Measurements from ENCODE around the gene TSGA10.
"Not testable (repeated sequence)": the region's sequence is repeated elsewhere in the genome, so short reads cannot be mapped to it uniquely, and the experiment has no call there.

Gene TSGA10, protein sequence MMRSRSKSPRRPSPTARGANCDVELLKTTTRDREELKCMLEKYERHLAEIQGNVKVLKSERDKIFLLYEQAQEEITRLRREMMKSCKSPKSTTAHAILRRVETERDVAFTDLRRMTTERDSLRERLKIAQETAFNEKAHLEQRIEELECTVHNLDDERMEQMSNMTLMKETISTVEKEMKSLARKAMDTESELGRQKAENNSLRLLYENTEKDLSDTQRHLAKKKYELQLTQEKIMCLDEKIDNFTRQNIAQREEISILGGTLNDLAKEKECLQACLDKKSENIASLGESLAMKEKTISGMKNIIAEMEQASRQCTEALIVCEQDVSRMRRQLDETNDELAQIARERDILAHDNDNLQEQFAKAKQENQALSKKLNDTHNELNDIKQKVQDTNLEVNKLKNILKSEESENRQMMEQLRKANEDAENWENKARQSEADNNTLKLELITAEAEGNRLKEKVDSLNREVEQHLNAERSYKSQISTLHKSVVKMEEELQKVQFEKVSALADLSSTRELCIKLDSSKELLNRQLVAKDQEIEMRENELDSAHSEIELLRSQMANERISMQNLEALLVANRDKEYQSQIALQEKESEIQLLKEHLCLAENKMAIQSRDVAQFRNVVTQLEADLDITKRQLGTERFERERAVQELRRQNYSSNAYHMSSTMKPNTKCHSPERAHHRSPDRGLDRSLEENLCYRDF

DNA sequence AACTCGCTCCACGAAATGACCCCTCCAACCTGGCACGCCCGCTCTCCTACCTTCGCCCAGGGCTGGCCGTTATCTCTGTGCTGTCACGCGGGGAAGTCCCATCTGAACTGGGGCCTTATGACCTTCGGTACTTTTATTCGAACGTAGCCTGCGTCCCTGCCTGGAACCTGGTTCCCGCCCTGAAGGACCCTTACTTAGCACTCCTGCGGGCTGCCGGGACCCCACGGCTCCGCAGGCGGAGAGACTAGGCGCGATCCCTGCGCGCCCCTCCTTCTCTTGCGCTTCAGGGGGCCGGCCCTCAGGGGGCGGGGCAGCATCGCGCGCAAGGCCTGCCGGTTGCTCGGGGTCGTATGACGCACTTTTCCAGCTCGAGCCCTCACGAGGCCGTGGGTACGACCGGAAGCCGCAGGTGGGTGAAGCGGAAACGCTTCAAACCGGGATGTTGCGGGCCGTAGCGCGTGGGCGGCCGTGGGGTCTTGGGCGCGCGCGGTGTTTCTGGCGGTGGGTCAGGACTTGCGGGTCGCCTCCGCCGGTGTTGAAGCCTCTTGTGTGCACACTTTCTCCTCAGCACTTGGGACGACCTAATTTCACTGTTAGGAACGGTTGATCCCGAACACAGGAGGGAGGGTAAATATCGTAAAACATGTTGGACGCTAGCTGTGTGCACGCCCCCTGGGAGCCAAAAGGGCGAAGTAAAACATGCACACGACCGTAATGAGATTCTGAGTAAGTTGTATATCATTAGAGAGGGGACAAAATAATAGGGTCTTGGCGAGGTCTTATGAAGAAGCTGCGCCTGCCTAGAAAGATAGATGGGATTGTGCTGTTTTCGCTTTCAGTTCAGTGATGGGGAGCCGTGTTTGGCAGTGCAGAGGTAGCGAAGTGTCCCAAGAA is at the start of gene TSGA10, which contains the start of gene LIPT1:
TSS of gene TSGA10 (minus strand) at position 300 of the 894 bp plus-strand sequence. CDS start 45,503 bp downstream, outside the sequence.
TSS of gene LIPT1 (plus strand) at position 325 of the 894 bp plus-strand sequence. CDS start 6,991 bp downstream, outside the sequence.
- DNase-seq (ENCODE audit: low read depth, low spot score): peak; percentile 90

DNA sequence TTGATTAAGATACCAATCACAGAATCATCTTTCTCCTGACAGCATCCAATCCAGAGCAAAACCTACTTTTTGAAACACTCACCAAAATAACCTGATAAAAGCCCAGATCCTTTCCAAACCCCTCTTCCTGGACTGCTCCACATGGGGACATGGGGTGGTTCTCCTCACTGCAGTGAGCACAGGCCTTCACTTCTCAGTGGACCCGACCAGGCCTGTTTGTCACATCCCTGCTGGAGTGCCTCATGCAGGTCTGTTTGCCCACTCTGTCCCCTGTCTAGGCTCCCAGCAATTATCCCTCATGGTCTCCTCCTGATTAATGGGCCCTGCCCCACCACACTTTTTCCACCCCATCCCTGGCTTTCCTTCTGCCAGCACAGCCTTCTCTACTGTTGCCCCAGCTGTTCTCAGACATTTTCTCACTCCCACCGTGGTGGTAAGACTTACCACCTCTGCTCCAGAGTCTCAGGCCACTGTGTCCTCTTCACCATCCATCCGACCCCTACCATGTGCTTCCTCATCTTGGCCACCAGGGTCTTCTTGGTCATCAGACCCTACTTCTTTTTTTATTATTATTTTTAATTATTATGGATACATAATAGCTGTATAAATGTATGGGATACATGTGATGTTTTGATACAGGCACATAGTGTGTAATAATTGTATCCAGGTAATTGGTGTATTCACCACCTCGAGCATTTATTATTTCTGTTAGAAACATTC is 47.4 kb upstream of the TSGA10 start:
- DNase-seq (ENCODE audit: low read depth, low spot score): no peak

DNA sequence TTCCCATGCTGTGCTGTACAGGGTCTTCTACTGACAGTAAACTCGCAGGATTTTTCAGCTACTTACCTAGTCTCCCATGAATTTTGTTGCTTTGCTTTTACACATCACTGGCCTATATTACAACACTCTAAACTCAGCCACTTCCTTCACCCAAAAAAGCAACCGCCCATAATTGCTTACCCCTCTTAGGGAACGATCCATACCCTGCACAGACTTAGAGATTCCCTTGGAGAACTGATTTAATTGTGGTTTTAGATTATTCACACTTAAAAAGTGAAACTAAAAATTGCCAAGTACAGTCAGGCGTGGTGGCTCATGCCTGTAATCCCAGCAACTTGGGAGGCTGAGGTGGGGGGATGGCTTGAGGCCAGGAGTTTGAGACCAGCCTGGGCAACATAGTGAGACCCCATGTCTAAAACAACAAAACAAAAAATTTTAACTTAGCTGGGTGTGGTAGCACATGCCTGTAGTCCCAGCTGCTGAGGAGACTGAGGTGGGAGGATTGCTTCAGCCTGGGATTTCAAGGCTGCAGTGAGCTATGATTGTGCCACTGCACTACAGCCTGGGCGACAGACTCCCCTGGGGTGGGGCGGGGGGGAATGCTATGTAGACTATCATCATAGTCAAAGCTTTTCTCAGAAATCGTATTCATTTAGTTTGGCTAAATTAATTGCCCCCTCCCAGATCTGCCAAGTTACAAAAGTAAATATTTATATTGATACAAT is 45.5 kb upstream of the TSGA10 start:
- DNase-seq (ENCODE audit: low read depth, low spot score): no peak

DNA sequence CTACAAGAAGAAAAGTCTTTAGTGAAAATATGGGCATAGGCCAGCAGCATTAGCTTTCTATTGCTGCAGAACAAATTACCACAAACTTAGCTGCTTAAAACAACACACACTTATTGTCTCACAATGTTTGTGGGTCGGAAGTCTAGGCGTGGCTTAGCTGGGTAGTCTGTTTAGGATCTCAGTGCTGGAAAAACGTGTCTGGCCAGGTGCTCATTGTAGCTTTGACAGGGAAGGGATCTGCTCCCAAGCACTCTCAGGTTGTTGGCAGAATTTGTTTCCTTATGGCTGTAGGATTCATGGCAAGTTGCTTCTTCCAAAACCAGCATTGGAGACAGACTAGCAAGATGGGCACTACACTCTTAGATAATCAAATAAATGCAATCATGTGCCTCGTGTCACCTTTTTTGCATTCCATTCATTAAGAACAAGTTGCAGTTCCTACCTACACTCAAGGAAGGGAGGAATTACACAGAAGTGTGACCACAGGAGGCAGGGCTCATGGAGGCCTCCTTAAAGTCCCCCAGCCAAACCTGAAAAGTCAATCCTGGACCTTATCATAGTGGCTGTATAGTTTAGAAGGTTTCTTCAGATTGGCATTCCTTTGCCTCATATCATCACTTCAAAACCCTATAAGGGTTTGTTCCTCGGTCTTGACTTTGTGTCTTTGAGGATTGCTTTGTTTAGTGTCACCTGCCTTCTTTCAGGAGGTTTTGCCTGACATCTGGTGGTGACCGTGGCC is 43.5 kb upstream of the TSGA10 start:
- DNase-seq (ENCODE audit: low read depth, low spot score): peak; percentile 72

DNA sequence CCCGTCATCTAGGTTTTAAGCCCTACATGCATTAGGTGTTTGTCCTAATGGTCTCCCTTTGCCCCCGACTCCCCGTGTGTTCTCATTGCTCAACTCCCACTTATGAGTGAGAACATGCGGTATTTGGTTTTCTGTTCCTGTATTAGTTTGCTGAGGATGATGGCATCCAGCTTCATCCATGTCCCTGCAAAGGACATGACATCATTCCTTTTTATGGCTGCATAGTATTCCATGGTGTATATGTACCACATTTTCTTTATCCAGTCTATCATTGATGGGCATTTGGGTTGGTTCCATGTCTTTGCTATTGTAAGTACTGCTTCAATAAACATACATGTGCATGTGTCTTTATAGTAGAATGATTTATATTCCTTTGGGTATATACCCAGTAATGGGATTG is 37.6 kb upstream of the TSGA10 start:
- DNase-seq (ENCODE audit: low read depth, low spot score): not testable (repeated sequence)

DNA sequence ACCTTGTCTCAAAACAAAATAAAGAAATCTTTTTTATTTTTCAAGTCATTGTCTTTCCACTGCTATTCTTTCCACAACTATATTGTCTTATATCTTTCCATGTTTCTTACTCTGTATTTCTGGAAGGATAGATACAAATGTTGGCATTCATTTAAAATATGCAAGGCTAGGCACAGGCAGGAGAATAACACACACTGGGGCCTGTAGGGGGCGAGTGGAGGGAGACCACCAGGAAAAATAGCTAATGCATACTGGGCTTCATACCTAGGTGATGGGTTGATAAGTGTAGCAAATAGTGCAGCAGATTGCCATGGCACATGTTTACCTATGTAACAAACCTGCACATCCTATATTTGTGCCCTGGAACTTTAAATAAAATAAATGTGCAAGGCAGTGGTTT is 35.8 kb upstream of the TSGA10 start:
- no peak for DNase-seq (ENCODE audit: low read depth, low spot score)

DNA sequence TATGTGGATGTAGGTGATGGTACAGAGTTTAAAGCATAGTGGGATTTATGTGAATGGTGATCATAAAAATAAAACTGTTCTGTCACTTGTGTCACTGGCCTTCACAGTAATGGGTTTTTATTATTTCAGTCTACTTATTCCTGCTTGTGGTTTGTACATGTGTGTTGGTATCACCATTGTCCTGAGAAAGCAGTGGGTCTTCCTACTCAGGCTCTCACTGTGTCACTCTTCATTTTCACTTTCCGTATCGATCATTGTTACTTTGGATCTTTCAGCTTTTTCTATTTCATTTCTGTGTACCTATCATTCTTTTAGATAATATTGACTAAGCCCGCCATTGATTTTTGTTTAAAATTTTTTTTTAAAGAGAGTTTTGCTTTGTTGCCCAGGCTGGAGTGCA is 33.6 kb upstream of the TSGA10 start:
- no peak for DNase-seq (ENCODE audit: low read depth, low spot score)

DNA sequence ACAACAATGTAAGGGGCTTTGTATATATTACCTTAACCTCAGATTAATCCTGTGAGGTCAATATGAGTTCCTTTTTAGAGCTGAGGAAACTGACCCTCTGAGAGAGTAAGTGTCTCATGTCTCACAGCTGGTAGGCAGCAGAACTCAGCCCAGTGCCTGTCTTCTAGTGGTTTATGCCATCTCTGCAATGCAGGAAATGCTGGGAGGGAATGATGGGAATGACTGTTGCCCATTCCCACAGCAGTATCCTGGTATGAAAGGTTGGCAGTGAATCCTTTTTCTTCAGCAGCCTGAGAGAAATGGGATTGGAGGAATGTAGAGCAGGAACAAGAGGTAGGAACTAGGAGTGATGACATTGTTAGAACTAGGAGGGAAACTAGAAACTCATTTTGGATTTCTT is 32.3 kb upstream of the TSGA10 start:
- no peak for DNase-seq (ENCODE audit: low read depth, low spot score)

DNA sequence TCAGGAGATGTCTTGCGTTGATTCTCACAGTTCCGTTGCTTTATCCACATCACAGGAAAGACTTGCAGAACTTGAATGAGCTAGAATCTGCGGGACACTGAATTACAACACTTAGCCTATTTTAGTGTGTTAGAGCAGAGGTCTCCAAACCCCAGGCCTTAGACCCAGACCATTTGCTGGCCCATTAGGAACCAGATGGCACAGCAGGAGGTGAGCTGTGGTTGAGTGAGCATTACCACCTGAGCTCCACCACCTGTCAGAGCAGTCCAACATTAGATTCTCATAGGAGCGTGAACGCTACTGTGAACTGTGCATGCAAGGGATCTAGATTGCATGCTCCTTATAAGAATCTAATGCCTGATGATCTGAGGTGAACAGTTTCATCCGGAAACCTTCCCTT is 30.1 kb upstream of the TSGA10 start:
- DNase-seq (ENCODE audit: low read depth, low spot score): no peak

DNA sequence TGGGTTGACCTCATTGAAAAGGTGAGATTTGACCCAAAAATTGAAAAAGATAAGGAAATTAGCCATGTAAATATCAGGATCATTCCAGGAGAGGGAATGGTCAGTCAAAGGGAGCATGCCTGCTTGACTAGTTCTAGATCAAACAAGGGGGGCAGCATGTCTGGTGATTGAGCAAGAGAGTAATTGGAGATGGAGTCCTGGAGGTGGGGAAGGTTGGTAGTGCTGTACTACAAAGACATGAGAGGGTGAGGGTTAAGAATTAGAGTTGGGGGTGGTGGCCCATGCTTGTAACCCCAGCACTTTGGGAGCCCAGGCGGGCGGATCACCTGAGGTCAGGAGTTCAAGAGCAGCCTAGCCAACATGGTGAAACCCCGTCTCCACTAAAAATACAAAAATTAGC is 28.3 kb upstream of the TSGA10 start:
- DNase-seq (ENCODE audit: low read depth, low spot score): peak; percentile 43

DNA sequence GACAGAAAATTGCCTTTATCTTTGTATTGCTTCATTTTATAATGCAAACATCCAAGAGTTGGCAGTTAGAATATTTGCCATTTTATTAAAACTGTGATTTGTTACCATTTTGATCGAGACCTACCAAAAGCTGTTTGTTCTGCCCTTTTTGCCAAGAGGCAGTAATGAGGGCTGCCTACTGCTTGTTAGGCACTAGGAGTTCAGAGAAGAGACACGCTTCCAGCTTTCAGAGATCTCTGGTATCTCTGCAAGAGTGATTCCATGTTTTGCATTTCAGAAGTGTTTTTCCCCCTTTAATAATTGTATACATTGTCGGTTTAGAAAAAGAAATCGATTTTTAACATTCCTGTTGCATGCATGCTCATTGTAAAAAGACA is 26.9 kb upstream of the TSGA10 start:
- peak; percentile 33 for DNase-seq (ENCODE audit: low read depth, low spot score)

DNA sequence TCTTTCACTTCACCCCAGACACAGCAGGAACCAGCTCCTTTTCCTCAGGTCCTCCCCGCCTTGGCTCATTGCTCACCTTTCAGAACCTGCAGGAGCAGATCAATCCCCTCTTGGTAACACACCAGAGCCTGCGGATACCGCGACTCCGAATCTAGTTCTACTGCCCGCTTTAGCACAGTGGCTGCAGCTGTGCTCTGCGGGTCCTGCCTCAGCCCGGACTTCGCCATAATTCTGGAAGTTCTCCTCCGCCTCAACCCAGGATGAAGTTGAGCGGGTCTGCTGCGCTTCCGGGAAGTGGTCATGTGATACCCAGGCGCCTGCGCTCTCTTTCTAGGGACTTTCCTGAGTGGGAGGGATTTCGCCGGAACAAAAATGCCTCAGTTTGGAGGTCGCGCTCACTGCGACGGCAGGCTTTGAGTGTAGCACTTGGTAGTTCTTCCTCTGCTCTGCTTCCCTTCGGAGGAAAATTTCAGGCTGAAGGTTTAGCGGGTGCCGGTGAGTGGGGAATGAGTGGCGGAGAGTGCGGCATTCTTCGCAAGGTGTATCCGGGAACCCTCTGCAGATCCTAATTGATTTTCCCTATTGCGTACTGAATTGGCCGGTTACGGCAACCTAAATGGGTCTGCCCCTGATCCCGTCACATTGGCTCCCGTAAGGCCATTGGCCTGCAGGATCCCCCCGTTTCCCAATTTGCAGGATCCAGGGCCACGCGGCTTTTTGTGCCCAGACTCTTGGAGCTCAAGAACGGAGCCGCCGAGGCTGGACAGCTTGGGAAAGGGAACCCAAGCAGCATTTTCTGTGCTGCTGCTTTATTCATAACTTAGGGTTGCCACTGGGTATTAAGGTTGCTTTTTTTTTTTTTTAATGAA is 26.2 kb upstream of the TSGA10 start, which contains the start of the genes MITD1 and MRPL30:
TSS of gene MITD1 (minus strand) at position 304 of the 869 bp plus-strand sequence. CDS start at position 227, 77 bp downstream.
TSS of gene MRPL30 (plus strand) at position 430 of the 869 bp plus-strand sequence. CDS start 5,020 bp downstream, outside the sequence.
- DNase-seq (ENCODE audit: low read depth, low spot score): peak; percentile 97

DNA sequence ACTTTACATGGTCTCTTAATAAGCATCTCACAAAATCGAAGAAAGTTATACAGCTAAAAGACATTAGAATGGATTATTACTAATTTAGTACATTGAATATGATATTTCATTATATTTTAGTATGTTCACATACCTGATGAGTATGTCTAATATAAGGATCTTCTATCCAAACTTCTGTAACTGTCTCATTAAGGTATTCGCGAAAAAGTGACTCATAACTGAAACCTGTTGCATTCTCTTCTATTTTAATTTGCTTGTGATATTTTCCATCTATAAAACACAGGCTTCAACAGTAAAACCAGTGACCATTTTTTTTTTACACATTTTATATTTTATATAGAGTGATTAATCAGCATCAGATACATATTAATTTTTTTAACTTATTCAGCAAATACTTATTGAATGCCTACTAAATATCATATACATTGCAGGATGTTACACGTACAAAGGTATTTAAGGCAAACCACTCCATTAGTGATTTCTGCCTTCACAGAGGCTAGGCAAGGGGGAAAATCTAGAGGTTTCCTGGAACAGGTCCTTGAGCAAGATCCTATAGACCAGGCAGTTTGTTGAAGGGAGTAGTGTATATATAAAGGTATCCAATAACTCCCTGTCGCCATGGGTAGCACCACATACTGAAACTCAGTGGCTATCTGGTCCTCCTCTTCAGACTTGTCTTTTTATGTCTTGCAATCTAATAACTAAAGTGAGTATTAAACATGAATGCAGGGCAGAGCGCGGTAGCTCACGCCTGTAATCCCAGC is 16.8 kb upstream of the TSGA10 start:
- DNase-seq (ENCODE audit: low read depth, low spot score): no peak

DNA sequence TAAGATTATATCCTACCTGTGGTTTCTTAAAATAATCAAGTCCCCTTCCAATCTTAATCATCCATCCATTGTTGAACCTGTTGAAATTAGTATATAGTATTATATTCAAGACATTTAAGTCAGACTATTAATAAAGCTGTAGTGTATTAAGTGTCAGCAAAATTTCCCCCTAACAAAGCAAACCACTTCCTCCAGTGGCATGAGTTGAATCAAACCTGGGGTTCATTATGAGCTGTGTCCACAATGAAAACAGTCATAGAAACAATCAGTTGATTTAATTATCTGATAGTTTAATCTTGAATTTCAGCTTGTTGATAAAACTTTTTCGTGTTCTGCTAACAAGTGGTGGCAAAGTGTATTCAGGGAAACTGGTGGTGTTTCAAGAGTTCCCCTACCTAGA is 14.8 kb upstream of the TSGA10 start:
- DNase-seq (ENCODE audit: low read depth, low spot score): no peak

DNA sequence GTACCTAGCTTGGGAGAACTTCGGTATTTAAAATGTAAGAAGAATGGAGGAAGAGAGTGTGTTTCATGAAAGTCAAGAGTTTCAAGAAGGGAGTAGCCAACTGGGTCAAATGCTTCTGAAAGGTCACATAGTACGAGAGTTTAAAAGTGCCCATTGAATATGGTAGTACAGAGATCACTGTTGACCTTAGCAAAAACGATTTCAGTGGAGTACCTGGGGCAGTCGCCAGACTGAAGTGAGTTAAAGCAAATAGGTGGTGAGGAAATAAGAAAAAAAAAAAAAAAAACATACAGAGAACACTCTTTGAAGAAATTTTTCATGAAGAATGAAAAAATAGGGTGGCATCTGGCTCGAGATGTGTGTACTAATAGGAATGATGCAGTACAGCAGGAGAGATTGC is 11.5 kb upstream of the TSGA10 start:
- no peak for DNase-seq (ENCODE audit: low read depth, low spot score)

DNA sequence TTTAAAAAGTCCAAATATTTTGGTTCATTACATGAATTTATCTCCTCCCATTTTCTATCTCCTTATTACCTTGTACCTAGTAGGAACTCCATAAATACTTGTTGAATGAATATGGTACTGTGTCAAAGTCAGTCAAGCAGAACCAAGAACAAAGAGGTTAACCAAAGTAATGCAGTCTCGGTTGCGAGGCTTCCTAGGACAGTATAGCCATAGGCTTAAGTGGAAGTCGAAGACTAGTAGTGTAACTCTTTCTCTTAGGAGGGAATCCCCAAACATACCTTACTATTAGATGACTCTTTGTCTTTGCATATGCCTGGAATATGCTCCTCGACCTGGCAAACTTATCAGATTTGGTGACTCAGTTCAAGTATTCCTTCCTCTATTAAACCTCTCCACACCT is 4.9 kb upstream of the TSGA10 start:
- no peak for DNase-seq (ENCODE audit: low read depth, low spot score)

DNA sequence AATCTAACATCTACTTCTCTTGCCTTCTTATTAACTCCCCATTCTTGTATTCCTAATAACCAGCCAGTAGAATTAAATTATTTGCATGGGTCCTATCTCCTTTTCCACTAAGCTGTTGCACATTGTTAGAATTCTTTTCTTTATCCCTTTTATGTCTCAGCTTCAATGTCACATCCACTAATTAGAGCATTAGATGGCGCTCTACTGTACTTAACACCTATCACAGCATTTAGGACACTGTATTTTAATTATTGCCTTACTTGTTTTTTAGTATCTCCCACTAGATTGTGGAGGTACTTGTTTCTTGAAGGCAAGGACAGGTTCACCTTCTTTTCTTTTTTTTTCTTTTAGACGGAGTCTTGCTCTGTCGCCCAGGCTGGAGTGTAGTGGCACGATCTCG is 3.9 kb upstream of the TSGA10 start:
- no peak for DNase-seq (ENCODE audit: low read depth, low spot score)

DNA sequence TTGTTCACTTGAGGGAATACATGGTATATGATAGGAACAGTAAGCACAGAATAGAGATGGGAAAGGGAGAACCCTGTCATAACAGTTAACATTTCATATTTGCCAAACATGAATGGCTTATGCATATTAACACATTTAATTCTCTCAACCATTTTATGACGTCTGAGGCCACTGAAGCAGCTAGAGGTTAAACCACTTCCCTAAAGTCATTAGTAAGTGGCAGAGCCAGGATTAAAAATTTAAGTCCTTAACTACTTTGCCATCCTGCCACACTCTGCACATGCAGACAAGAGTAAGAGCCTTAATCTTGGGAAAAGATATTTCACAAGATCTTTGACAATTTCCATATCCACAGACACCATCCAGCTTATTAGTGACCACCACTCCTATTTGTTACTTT is 2.1 kb upstream of the TSGA10 start:
- no peak for DNase-seq (ENCODE audit: low read depth, low spot score)

All from ELF-1 (cell line).